Measurements from ENCODE around the gene DLG4.

The DLG4 gene

GRCh38 chr17:7207120-7208001 is 12.3 kb downstream of the DLG4 start:
- Histone ChIP-seq H3K9ac (ENCODE audit: low read length) (no peak overlapping the region), H3K9me2 (ENCODE audit: low read depth, low read length) (no peaks in the 10 kb centered on the region), H4K20me1 (ENCODE audit: insufficient read depth, low read length) (no peaks in the 10 kb centered on the region), H3F3A (ENCODE audit: insufficient read depth, low read length) (no peaks in the 10 kb centered on the region), H3K4me1 (ENCODE audit: insufficient read depth, low read length, severe bottlenecking) (peaks cover 13% of the 10 kb centered on the region), H3K27ac (ENCODE audit: low read depth, low read length, poor library complexity, severe bottlenecking) (no peak overlapping the region), H3K4me3 (ENCODE audit: low read depth, low read length, poor library complexity, severe bottlenecking) (no peak overlapping the region), H3K79me2 (ENCODE audit: insufficient read depth, low read length) (no peaks in the 10 kb centered on the region), H3K4me2 (ENCODE audit: low read length) (no peak overlapping the region), H3K9me3 (ENCODE audit: low read length) (no peaks in the 10 kb centered on the region), H2AFZ (ENCODE audit: low read length) (no peak overlapping the region), H3K27me3 (ENCODE audit: insufficient read depth, low read length) (no peaks in the 10 kb centered on the region), H3K36me3 (ENCODE audit: insufficient read depth, low read length) (no peaks in the 10 kb centered on the region)
- no peak for TF ChIP-seq EZH2 (IDR thresholded peaks at IDR 0.05; ENCODE audit: borderline replicate concordance, low read length)
- TF ChIP-seq CTCF (IDR thresholded peaks at IDR 0.05; ENCODE audit: low read length) = no peak

GRCh38 chr17:7205561-7205960 is 14.1 kb downstream of the DLG4 start:
- no peaks in the 10 kb centered on the region for H3K27me3 ChIP-seq (ENCODE audit: insufficient read depth, low read length)
- no peak for TF ChIP-seq CTCF (IDR thresholded peaks at IDR 0.05; ENCODE audit: low read length)
- no peak for TF ChIP-seq EZH2 (IDR thresholded peaks at IDR 0.05; ENCODE audit: borderline replicate concordance, low read length)
- H4K20me1 ChIP-seq (ENCODE audit: insufficient read depth, low read length) = no peaks in the 10 kb centered on the region
- peak overlapping the region; percentile 52 for H3K4me3 ChIP-seq (ENCODE audit: low read depth, low read length, poor library complexity, severe bottlenecking)
- H3K4me1 ChIP-seq (ENCODE audit: insufficient read depth, low read length, severe bottlenecking) = peaks cover 13% of the 10 kb centered on the region
- peak overlapping the region; percentile 56 for H3K4me2 ChIP-seq (ENCODE audit: low read length)
- H3K9me2 ChIP-seq (ENCODE audit: low read depth, low read length) = no peaks in the 10 kb centered on the region
- H2AFZ ChIP-seq (ENCODE audit: low read length) = no peak overlapping the region
- no peaks in the 10 kb centered on the region for H3K36me3 ChIP-seq (ENCODE audit: insufficient read depth, low read length)
- H3K79me2 ChIP-seq (ENCODE audit: insufficient read depth, low read length) = no peaks in the 10 kb centered on the region
- H3K9me3 ChIP-seq (ENCODE audit: low read length) = no peaks in the 10 kb centered on the region
- no peak overlapping the region for H3K9ac ChIP-seq (ENCODE audit: low read length)
- no peak overlapping the region for H3K27ac ChIP-seq (ENCODE audit: low read depth, low read length, poor library complexity, severe bottlenecking)
- H3F3A ChIP-seq (ENCODE audit: insufficient read depth, low read length) = no peaks in the 10 kb centered on the region

DNA sequence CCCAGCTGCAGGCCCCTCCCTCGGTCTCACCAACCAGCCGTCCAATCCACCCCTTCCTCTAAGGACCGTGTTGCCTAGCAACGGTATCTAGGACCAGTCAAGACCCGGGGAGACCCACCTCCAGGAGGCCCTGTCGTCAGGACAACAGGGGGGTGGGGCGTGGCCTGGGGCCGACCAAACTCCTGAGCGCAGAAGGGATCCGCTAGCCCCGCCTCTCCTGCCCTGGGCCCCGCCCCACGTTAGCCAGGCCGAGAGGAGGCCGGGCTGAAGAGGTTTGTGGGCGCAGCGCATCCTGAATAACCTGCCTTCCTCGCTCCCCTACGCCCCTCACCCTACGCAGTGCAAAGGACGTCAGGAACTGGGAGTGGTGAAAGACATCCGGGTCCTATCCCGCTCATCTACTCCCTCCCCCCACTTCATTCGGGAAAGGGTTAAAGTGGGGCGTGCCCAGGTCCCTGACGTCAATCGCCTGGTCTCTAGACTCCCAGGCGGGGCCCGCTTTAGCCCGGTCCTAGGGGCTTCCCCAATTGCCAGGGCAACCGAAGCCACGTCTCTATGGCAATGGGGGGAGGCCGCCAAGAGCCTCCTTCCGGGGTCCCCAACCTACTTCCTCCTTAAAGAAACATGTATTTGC is 14.7 kb downstream of the DLG4 start:
- Histone ChIP-seq H3F3A (ENCODE audit: insufficient read depth, low read length) (no peaks in the 10 kb centered on the region), H3K79me2 (ENCODE audit: insufficient read depth, low read length) (no peaks in the 10 kb centered on the region), H2AFZ (ENCODE audit: low read length) (no peak overlapping the region), H3K9ac (ENCODE audit: low read length) (no peak overlapping the region; the same call in 1 of the 2 replicates), H3K27ac (ENCODE audit: low read depth, low read length, poor library complexity, severe bottlenecking) (no peak overlapping the region), H3K36me3 (ENCODE audit: insufficient read depth, low read length) (no peaks in the 10 kb centered on the region), H3K27me3 (ENCODE audit: insufficient read depth, low read length) (no peaks in the 10 kb centered on the region), H3K9me2 (ENCODE audit: low read depth, low read length) (no peaks in the 10 kb centered on the region), H3K9me3 (ENCODE audit: low read length) (no peaks in the 10 kb centered on the region), H3K4me2 (ENCODE audit: low read length) (peak overlapping the region; percentile 56), H3K4me3 (ENCODE audit: low read depth, low read length, poor library complexity, severe bottlenecking) (peak overlapping the region; percentile 52), H4K20me1 (ENCODE audit: insufficient read depth, low read length) (no peaks in the 10 kb centered on the region), H3K4me1 (ENCODE audit: insufficient read depth, low read length, severe bottlenecking) (peaks cover 13% of the 10 kb centered on the region)
- no peak for TF ChIP-seq CTCF (IDR thresholded peaks at IDR 0.05; ENCODE audit: low read length)
- TF ChIP-seq EZH2 (IDR thresholded peaks at IDR 0.05; ENCODE audit: borderline replicate concordance, low read length) = no peak

Measured in OCI-LY1 (cell line).